Measurements from ENCODE around the gene NOSTRIN. TPM values are rescaled to one million over a fixed set of nuclear protein-coding genes. Genes with fewer than 3 reads are reported as not detected.
A peak's percentile ranks its signal among the peaks of the same experiment; 100 is the strongest.

Gene NOSTRIN
- total RNA-seq, 1 donor from 2014 or later, result 3.9 TPM

DNA sequence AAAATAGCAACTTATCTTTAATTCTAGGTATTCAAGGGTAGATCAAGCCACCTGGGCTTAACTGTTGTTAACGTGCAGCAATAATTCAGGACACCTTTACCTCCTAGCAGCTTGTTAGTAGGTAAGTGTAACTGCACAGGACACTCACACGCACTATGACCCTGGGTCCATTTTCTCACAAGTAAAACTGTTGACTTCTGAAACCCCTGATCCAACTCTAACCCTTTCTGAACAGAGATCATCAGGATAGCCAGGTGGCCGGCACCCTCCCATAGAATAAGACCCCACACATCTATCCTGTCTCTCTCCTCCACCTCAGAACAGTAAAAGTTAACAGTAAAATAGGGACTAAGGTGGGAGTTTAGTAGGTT lies 87.2 kb downstream of the NOSTRIN start:
- no peak for DNase-seq

DNA sequence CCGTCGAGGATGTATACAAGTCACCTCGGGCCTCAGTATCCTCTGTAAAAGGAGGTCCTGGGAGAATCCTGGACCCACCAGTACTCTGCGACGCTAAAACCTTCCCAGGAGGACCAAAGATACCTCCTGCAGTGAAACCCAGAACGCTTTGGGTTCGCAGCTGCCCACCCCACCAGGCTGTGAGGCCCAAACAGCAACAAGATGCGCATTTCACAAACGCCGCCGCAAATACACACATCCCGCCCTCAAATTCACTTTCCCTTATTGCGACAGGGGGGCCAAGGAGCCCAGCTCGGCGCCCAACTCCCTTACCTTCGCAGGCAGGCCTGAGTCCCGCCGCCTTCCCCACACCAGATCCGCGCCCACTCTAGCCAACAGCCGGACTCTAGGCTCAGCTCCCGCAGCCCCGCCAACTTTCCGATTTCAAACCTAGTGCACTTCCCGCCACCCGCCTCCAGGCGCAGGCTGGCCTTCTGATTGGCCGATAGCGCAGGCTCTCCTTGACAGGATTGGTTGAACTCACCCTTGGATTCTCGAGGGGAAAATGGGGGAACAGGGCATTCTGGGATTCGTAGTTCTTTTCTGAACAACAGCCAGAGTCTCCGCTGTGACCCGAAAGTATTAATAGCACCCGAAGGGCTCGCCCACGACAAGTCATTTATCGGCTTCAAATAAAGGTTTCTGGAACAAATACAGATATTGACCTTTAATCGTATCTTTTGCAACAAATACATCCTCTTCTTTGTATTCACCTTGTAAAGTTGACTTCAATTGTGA lies 87.8 kb downstream of the NOSTRIN start, which contains the start of gene SPC25:
Gene SPC25, minus strand, starts transcription at position 425 of the 777 bp plus-strand sequence. CDS start 911 bp downstream, outside the sequence.
- DNase-seq, result peak; percentile 77

DNA sequence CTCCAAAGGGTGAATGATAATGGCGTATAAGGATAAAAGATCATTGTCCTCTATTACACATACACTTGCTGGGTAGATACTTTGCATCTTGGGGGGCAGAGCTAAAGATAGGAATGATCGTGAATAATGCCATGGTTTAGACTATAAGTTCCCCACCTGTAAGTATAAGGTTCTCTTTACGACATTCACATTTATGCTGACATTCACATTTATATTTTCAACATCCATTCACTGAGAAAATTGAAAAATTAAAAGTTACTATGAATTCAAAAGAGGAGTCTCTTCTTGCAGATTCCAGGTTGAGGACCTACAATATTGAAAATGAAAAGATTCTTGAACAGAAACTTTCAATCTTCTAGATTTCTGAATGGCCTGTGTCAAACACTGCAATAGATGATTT lies 89.9 kb downstream of the NOSTRIN start:
- DNase-seq, result no peak

DNA sequence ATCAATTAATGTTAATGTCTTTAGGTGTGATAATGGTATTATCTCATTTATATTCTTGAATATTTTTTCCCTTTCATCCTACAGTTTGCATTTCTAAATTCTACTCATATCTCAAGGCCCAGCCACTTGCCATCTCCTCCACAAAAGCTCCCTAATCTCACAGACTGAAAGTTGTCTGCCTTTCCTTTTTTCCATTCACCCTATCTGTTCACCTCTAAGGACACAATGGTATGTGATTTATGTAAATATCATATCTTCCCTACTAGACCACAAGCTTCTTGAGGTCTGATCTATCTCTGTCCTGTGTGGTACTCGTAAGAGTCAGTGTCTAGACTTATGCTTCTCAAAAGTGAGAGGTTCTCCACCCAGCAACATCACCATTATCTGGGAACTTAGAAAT lies 91.7 kb downstream of the NOSTRIN start:
- no peak for DNase-seq

DNA sequence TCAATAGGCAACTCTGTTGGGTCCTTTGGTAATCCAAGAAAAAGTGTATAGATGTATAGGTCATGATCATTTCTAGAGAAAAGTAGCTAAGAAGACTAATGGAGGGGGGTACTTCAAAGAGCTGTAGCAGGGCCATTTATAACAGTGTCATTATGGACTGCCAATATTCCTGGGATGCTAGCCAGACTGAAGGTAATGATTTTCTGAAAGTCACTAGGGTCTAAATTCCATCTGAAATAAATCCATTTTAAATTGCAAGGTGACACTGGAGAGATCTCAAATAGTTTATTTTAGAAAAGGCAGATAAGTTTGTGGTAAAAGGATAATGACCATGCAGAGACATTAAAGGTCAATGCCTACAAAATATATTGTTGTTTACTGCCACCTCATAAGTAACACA lies 92.3 kb downstream of the NOSTRIN start:
- no peak for DNase-seq

DNA sequence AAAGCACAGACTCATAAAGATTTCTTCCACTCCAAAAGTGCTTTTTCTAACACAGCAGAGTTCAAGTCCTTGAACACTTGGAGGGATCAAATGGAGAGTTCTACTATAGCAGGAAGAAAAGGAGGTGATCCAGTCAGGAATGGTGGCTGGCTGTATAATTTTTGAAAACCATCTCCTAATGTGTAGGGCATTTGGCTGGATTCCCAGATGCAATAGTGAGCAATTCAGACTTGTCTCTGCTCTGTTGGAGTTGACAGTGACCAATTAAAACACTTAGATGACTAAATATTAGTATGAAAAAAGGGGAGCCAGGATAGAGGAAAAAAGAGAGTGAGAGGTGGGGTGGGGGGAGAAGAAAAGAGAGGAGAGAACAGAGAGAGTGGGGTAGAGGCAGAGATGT lies 93.3 kb downstream of the NOSTRIN start:
- no peak for DNase-seq

DNA sequence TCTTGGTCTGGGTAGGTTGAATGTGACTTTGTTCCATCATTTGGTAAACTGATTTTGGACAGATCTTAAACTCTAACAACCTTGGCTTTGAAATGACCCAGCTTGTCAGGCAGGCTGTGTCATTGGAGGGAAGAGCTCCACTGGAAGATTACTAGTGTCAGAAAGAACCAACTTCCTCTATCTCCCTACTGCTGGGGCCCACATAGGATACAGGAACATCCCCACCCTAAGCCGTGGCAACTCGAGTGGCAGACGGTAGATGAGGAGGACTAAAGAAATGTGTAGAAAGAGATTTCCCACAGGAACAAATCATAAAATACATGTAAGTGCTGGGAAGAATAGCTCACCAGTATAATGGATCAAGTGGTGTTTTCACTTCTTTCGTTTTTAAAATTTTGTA lies 94.3 kb downstream of the NOSTRIN start:
- no peak for DNase-seq

DNA sequence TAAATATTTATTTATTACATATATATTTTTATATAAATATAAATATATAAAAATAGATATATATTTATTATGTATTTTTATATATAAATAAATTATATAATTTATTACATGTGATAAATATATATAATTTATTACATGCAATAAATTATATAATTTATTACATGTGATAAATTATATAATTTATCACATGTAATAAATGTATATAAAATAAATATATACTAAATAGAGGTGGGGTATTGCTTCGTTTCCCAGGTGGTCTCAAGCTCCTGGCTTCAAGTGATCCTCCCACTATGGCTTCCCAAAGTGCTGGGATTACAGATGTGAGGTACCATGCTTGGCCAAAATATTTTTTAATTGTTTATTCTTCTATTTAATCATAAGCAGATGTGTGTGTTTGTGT lies 95.0 kb downstream of the NOSTRIN start:
- no peak for DNase-seq

DNA sequence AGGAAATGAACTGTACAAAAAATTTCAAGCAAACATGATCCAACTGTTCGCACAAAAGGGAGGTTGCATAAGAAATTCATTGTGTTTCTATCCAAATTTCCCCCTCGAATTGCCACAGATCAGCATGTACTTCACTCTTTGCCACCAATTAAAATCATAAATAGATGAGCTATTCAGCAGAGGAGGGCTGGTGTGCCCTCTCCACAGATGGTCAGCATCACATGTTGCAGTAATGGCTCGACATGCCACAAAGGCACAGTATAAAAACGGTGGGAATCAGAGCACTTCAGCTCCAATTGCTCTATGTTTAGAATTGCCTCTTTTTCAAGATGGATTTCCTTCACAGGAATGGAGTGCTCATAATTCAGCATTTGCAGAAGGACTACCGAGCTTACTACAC lies 98.6 kb downstream of the NOSTRIN start, which contains the start of gene G6PC2:
Gene G6PC2, plus strand, starts transcription at position 289 of the 400 bp plus-strand sequence. Its CDS starts 41 bp downstream, at position 330.
- DNase-seq, result no peak

DNA sequence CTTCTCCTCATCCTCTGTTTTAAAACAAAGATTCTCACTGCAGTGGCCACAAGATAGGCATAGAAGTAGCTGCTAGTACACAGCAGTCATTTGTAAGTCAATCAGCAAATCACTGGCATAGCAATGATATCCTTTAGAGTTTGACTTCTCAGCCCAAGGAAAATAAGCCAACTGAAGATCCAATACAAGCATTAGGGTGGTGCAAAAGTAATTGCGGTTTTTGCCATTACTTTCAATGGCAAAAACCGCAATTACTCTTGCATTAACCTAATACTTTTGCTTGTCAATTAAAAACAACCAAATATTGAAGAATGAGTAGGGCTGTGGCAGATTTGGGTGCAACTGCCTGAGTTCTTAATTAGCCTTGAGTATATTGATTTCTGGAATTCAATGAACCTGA lies 101.5 kb downstream of the NOSTRIN start:
- DNase-seq, result no peak

DNA sequence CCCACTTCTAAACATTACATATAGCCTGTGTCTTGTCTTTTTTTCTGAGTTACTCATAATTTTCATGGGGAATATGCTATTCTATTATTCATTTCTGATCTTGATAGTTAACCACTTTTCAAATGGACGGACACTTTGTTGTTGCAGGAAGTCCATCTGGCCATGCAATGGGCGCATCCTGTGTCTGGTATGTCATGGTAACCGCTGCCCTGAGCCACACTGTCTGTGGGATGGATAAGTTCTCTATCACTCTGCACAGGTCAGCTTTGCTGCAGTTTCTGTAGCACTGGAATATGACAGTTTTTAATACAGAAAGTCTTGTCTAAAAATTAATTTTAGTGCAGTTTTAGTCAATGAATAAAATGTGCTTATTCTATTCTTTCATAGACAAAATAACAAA lies 101.9 kb downstream of the NOSTRIN start:
- DNase-seq, result no peak

DNA sequence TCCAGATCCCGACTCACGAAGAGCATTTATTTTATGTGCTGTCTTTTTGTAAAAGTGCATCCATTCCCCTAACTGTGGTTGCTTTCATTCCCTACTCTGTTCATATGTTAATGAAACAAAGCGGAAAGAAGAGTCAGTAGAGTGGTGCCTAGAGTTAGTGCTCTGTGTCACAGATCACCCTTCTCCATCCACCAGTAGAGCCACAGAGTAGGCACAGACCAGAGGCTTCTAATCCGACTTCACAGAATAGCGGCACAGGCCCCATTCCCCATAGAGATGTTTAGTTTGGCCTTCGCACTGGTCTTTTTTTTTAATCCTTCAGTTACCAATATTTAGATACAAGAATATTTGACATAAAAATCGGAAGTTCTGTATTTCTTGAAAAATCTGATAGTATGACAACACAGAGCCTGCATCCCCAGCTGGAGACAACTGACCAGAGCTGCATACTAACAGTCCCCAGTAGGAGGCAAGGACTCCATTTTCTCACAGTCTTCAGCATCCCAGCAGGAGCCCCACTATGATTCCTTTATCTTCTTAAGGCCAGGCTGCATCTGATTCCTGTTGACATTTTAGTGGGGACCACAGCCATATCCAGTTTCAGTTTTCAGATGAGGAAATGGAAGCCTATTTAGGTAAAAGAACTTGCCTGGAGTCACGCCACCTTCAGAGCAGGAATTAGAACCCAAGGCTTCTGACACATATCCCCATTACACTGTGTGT lies 105.7 kb downstream of the NOSTRIN start:
- no peak for DNase-seq

DNA sequence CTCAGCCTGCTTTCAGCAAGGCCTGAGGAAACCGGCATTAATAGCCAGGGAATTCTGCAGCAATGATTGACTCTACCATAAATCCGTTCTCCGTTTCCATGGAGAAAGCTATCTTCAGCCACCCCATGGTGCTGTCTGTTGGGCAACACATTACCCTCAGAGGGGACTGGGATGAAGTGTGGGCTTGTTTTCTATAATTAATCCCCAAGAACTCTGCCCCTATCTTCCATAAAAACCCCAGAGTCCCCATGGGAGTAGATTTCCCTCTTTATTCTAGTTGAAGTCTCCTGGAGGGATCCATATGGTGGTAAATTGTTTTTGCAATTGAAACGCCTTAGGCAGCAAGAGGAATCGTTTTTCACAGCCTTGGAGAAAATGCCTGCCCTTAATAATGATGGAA lies 107.9 kb downstream of the NOSTRIN start:
- no peak for DNase-seq

DNA sequence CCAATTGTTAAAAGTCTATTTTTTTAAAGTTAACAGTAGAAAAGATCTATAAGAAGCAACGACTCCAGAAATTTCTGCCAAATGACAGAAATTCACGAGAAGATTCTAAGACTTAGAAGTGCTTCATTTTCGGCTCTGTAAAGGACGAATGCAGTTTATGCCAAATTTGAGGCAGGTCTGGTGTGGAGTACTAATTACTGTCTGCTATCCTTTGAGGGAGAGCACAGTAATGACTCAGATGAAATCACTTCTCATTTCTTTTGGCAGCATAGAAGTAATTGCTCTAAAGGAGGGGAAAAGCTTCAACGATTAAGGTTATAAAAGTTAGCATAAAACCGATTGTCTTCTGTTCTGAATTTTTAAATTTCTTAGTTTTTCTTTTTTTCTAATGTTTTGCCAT lies 110.0 kb downstream of the NOSTRIN start:
- DNase-seq, result no peak

DNA sequence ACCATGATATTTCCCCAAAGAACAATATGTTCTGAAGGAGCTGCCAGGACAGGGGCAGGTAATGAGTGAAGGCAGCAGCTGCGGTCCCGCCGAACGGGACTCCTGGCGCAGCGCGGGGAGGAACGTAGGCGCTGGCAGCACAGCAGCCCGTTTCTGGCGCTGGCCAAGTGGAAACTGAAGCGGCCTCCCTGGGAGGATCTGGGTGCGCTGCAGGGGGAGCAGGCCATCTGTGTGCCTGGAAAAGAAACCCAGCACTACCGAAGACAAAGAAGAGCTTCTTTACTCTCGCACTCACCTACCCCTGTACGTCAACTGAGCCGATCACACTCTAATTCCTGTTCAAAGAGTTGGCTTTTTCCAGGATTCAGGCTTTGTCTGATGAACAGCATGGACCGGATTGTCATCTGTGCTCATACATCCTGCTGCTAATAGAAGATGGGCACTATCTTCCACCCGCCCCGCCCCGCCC lies 110.5 kb downstream of the NOSTRIN start:
- DNase-seq, result peak; percentile 68

DNA sequence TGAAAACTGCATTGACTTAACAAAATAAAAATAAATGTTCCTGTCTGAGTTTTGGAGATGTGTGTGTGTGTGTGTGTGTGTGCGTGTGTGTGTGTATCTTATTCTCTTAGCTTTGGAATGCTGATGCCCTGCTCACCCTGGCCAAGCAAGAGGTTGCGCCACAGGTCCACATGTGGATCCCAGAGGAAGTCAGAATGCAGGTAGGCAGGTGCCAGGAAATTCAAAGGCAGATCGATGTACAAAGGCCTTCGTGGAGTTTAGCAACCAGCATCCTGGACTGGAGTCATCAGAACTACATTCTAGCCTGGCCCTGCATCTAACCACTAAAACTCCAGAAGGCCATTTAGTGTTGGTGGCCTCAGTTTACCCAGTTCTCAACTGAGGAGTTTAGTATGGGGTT lies 111.1 kb downstream of the NOSTRIN start:
- no peak for DNase-seq

Other genes starting within 250 kb of the NOSTRIN start
- 3.4 TPM for gene SPC25, start 87.8 kb downstream of the NOSTRIN start, total RNA-seq
- gene G6PC2, start 98.7 kb downstream of the NOSTRIN start, total RNA-seq, result not detected
- 0.16 TPM for gene ABCB11, start 228.7 kb downstream of the NOSTRIN start, total RNA-seq